HepG2 (cell line): Measurements from ENCODE around the gene DLEC1. TPM values are rescaled to one million over a fixed set of nuclear protein-coding genes. Genes with fewer than 3 reads are reported as not detected.
A peak's percentile ranks its signal among the peaks of the same experiment; 100 is the strongest.

Experiments
- ARID4A ChIP-seq: sonication (generic); formaldehyde crosslinking; IDR thresholded peaks from 2 replicates; pipeline ENCODE4 v1.5.0; 2020; ENCODE audit warnings: mild to moderate bottlenecking, missing genetic modification reagents, borderline replicate concordance
- GATAD2A ChIP-seq: IDR thresholded peaks from 2 replicates; pipeline ENCODE4 v1.6.1; 2016
- IRF2 ChIP-seq: IDR thresholded peaks from 2 replicates; pipeline ENCODE4 v1.6.1; 2018; ENCODE audit warnings: missing genetic modification reagents, missing compliant biosample characterization
- JUN ChIP-seq: sonication (generic); formaldehyde crosslinking; IDR thresholded peaks from 2 replicates; pipeline ENCODE4 v1.4.0; 2020; ENCODE audit warnings: mild to moderate bottlenecking, missing genetic modification reagents
- NR2F6 ChIP-seq, 2 experiments: IDR thresholded peaks; 2 replicates each; pipeline ENCODE4 v1.6.1; 2016; ENCODE audit warnings: antibody characterized with exemption in 1 of 2, mild to moderate bottlenecking in 1 of 2
- PAXIP1 ChIP-seq: sonication (generic); formaldehyde crosslinking; conservative IDR thresholded peaks from 2 replicates; pipeline ENCODE4 v1.4.0; 2020; ENCODE audit warnings: mild to moderate bottlenecking, missing genetic modification reagents, moderate library complexity
- PHF21A ChIP-seq: sonication (generic); formaldehyde crosslinking; IDR thresholded peaks from 2 replicates; pipeline ENCODE4 v1.5.0; 2020; ENCODE audit warnings: mild to moderate bottlenecking, missing genetic modification reagents
- STAT6 ChIP-seq: sonication (generic); formaldehyde crosslinking; IDR thresholded peaks from 2 replicates; pipeline ENCODE4 v1.4.0; 2020; ENCODE audit warnings: missing genetic modification reagents, mild to moderate bottlenecking, borderline replicate concordance
- TEAD3 ChIP-seq: optimal IDR thresholded peaks from 2 replicates; pipeline ENCODE3; 2016; ENCODE audit warnings: borderline replicate concordance
- TFAP4 ChIP-seq: sonication (generic); IDR thresholded peaks from 2 replicates; pipeline ENCODE4 v1.6.1; 2016; ENCODE audit warnings: low read depth, borderline replicate concordance
- THAP11 ChIP-seq: IDR thresholded peaks from 2 replicates; pipeline ENCODE4 v1.6.1; 2016; ENCODE audit warnings: missing biosample characterization, missing genetic modification reagents
- WIZ ChIP-seq: sonication (generic); formaldehyde crosslinking; IDR thresholded peaks from 2 replicates; pipeline ENCODE4 v1.5.1; 2020; ENCODE audit warnings: mild to moderate bottlenecking, missing genetic modification reagents
- YEATS4 ChIP-seq: sonication (generic); formaldehyde crosslinking; IDR thresholded peaks from 2 replicates; pipeline ENCODE4 v1.4.0; 2020; ENCODE audit warnings: missing genetic modification reagents, borderline replicate concordance
- ZNF264 ChIP-seq: sonication (generic); formaldehyde crosslinking; IDR thresholded peaks from 2 replicates; pipeline ENCODE4 v1.4.0; 2020; ENCODE audit warnings: missing genetic modification reagents
- ZNF317 ChIP-seq: sonication (generic); formaldehyde crosslinking; IDR thresholded peaks from 2 replicates; pipeline ENCODE4 v1.5.0; 2020; ENCODE audit warnings: mild to moderate bottlenecking, missing genetic modification reagents
- ZNF503 ChIP-seq: sonication (generic); formaldehyde crosslinking; IDR thresholded peaks from 2 replicates; pipeline ENCODE4 v1.4.0; 2020; ENCODE audit warnings: missing genetic modification reagents
- polyA plus RNA-seq, 8 experiments: library from polyadenylated mRNA; depleted of rRNA in 3 of 8; stranded (reverse) in 7 of 8; unstranded in 1 of 8; fragments of >200 nt; fragmentation: Illumina TruSeq in 4 of 8; extraction: Trizol in 4 of 8; gene quantifications; 2 replicates each; pipeline versions ENCODE4 v1.2.1 to v1.2.3, GENCODE V29; 2011 to 2016; ENCODE audit warnings: low read depth in 4 of 8, missing spikeins in 1 of 8, mixed read lengths in 1 of 8; ENCODE audit not compliant: insufficient read depth in 1 of 8
- total RNA-seq, 5 experiments: library from RNA; depleted of rRNA; stranded (reverse); fragments of >200 nt; fragmentation: Illumina TruSeq; extraction: Trizol; gene quantifications; 2 replicates each; pipeline ENCODE4 v1.2.3, GENCODE V29; 2016; ENCODE audit warnings: low read depth in 1 of 5

Gene DLEC1
- total and polyA plus RNA-seq, 2 of the 13 experiments (the other 11 are each of a cell fraction or from before 2014, with no cell fraction given), result 0.09 TPM; not detected in 1

GRCh38 chr3:38130631-38131065, 91.6 kb downstream of the DLEC1 start (continued):
- TF ChIP-seq STAT6 (CRISPR knock-in tag) (no peak), THAP11 (CRISPR knock-in tag) (peak; percentile 61; the same call in 1 of the 2 replicates), NR2F6 (IDR thresholded peaks at IDR 0.05) (peak; percentile 55; the same call in 1 of the 2 replicates), NR2F6 (CRISPR knock-in tag; IDR thresholded peaks at IDR 0.05) (peak; percentile 60; the same call in 1 of the 2 replicates), ZNF317 (CRISPR knock-in tag) (peak; percentile 48; the same call in 1 of the 2 replicates), TEAD3 (peak; percentile 70), GATAD2A (CRISPR knock-in tag) (peak; percentile 88), ZNF503 (peak; percentile 29; the same call in 1 of the 2 replicates), JUN (CRISPR knock-in tag) (peak; percentile 83; the same call in 1 of the 2 replicates), PHF21A (peak; percentile 68), YEATS4 (CRISPR knock-in tag) (peak; percentile 33; the same call in 1 of the 2 replicates), ZNF264 (CRISPR knock-in tag) (peak; percentile 74; the same call in 1 of the 2 replicates), WIZ (CRISPR knock-in tag) (no peak), PAXIP1 (CRISPR knock-in tag) (peak; percentile 97), IRF2 (CRISPR knock-in tag) (0 out of 2 replicates have a peak, but pooled peaks have one; percentile 32), TFAP4 (peak; percentile 68), ARID4A (CRISPR knock-in tag) (peak; percentile 84)
